Liver (tissue), 9 donors: ENCODE measurements around the gene ERC2. TPM values are rescaled to one million over a fixed set of nuclear protein-coding genes. Genes with fewer than 3 reads are reported as not detected.

ENCODE experiments used
- DNase-seq: peaks from one replicate; pipeline ENCODE4 v3.0.0-alpha.2; 2017; ENCODE audit warnings: low spot score
- H3K27ac ChIP-seq, 2 donors: one replicate each; pipeline ENCODE4 v1.7.0; 2013; ENCODE audit warnings: inconsistent platforms in 2 of 2, low read length in 2 of 2, control low read depth in 1 of 2, low read depth in 1 of 2, mild to moderate bottlenecking in 1 of 2
- H3K27me3 ChIP-seq, 4 donors: one replicate each; pipeline versions ENCODE4 v1.6.1 to v1.7.0; 2013; ENCODE audit warnings: low read length in 3 of 4, inconsistent platforms in 1 of 4, mild to moderate bottlenecking in 1 of 4, moderate library complexity in 1 of 4; ENCODE audit not compliant: control insufficient read depth in 4 of 4, insufficient read depth in 4 of 4
- H3K36me3 ChIP-seq, 4 donors: one replicate each; pipeline versions ENCODE4 v1.6.1 to v1.7.0; 2013; ENCODE audit warnings: low read length in 3 of 4, mild to moderate bottlenecking in 3 of 4, low read depth in 1 of 4, moderate library complexity in 1 of 4; ENCODE audit not compliant: control insufficient read depth in 4 of 4, insufficient read depth in 3 of 4
- H3K4me1 ChIP-seq, 4 donors: one replicate each; pipeline versions ENCODE4 v1.6.1 to v1.7.0; 2013; ENCODE audit warnings: low read length in 3 of 4, mild to moderate bottlenecking in 3 of 4, moderate library complexity in 1 of 4; ENCODE audit not compliant: control insufficient read depth in 4 of 4, insufficient read depth in 4 of 4
- H3K4me3 ChIP-seq, 3 donors: one replicate each; pipeline versions ENCODE4 v1.6.1 to v1.7.0; 2013; ENCODE audit warnings: low read length in 3 of 3, control low read depth in 1 of 3, low read depth in 1 of 3, mild to moderate bottlenecking in 1 of 3
- H3K9ac ChIP-seq, 2 donors: one replicate each; pipeline ENCODE4 v1.7.0; 2013; ENCODE audit warnings: low read length in 2 of 2, mild to moderate bottlenecking in 2 of 2, moderate library complexity in 2 of 2, control low read depth in 1 of 2, low read depth in 1 of 2
- H3K9me3 ChIP-seq, 4 donors: one replicate each; pipeline versions ENCODE4 v1.6.1 to v1.7.0; 2013; ENCODE audit warnings: low read length in 3 of 4; ENCODE audit not compliant: control insufficient read depth in 4 of 4
- ATF3 ChIP-seq: IDR thresholded peaks from 2 replicates; pipeline ENCODE4 v1.6.1; 2016; ENCODE audit warnings: antibody characterized with exemption
- CTCF ChIP-seq: fragments of 150-350 bp; IDR thresholded peaks from 2 replicates; pipeline ENCODE4 v1.5.1; 2017; ENCODE audit warnings: improper control_type of control experiment, low read depth, low read length; ENCODE audit not compliant: missing input control
- FOXA1 ChIP-seq: IDR thresholded peaks from 2 replicates; pipeline ENCODE4 v1.6.1; 2016; ENCODE audit warnings: antibody characterized with exemption
- FOXA2 ChIP-seq: IDR thresholded peaks from 2 replicates; pipeline ENCODE4 v1.6.1; 2016; ENCODE audit warnings: antibody characterized with exemption
- GABPA ChIP-seq, 2 donors: IDR thresholded peaks in 1 of 2; conservative IDR thresholded peaks in 1 of 2; 2 replicates each; pipeline ENCODE4 v1.6.1; 2016; ENCODE audit warnings: antibody characterized with exemption in 2 of 2, mild to moderate bottlenecking in 1 of 2, moderate library complexity in 1 of 2
- HNF4A ChIP-seq, 2 donors: conservative IDR thresholded peaks; 2 replicates each; pipeline ENCODE4 v1.6.1; 2016; ENCODE audit warnings: antibody characterized with exemption in 2 of 2, mild to moderate bottlenecking in 2 of 2
- HNF4G ChIP-seq: IDR thresholded peaks from 2 replicates; pipeline ENCODE4 v1.6.1; 2016; ENCODE audit warnings: antibody characterized with exemption
- JUND ChIP-seq, 2 donors: IDR thresholded peaks; 2 replicates each; pipeline ENCODE4 v1.6.1; 2016; ENCODE audit warnings: antibody characterized with exemption in 2 of 2
- NR2F2 ChIP-seq: IDR thresholded peaks from 2 replicates; pipeline ENCODE4 v1.6.1; 2016; ENCODE audit warnings: antibody characterized with exemption
- RAD21 ChIP-seq, 2 donors: IDR thresholded peaks; 2 replicates each; pipeline ENCODE4 v1.6.1; 2016; ENCODE audit warnings: antibody characterized with exemption in 2 of 2, mild to moderate bottlenecking in 2 of 2
- RXRA ChIP-seq, 2 donors: IDR thresholded peaks; 2 replicates each; pipeline ENCODE4 v1.6.1; 2017 to 2018; ENCODE audit warnings: antibody characterized with exemption in 2 of 2, mild to moderate bottlenecking in 1 of 2
- SP1 ChIP-seq: IDR thresholded peaks from 2 replicates; pipeline ENCODE4 v1.6.1; 2018; ENCODE audit warnings: antibody characterized with exemption, mild to moderate bottlenecking
- TAF1 ChIP-seq: conservative IDR thresholded peaks from 2 replicates; pipeline ENCODE4 v1.6.1; 2016; ENCODE audit warnings: antibody characterized with exemption, mild to moderate bottlenecking
- YY1 ChIP-seq: IDR thresholded peaks from 2 replicates; pipeline ENCODE4 v1.6.1; 2016; ENCODE audit warnings: antibody characterized with exemption, mild to moderate bottlenecking
- ZBTB33 ChIP-seq: IDR thresholded peaks from 2 replicates; pipeline ENCODE4 v1.6.1; 2016; ENCODE audit warnings: antibody characterized with exemption
- WGBS: extraction: QIAGEN DNeasy Blood & Tissue Kit; methylation state at CpG from one replicate; pipeline ENCODE4 v1.1.7; 2013; 5-methylcytosine and 5-hydroxymethylcytosine counted together
- polyA plus RNA-seq, 2 donors: library from polyadenylated mRNA; stranded (reverse) in 1 of 2; unstranded in 1 of 2; fragments of 200-250 nt in 1 of 2; fragments of >200 nt in 1 of 2; fragmentation: Nextera tagmentation in 1 of 2; extraction: Ambion mirVana in 1 of 2; gene quantifications; one replicate each; pipeline versions ENCODE4 v1.2.1 to v1.2.3, GENCODE V29; 2013 to 2015
- total RNA-seq, 2 donors: library from RNA; depleted of rRNA; stranded (reverse); fragments of >200 nt; gene quantifications; one replicate each; pipeline ENCODE4 v1.2.3, GENCODE V29; 2014
- donor health status: healthy.
- donor health status: healthy.
- donor health status: healthy.
- donor health status: healthy.
- donor health status: healthy.

The ERC2 gene
- total and polyA plus RNA-seq, 4 donors, result 0.14 to 0.25 TPM; not detected in 2

GRCh38 chr3:56290374-56290773 is 177.9 kb downstream of the ERC2 start:
- no peaks in the 10 kb centered on the region for H3K27me3 ChIP-seq
- H3K9ac ChIP-seq, result no peak overlapping the region
- H3K36me3 ChIP-seq, result no peaks in the 10 kb centered on the region
- no peak for TF ChIP-seq YY1
- TF ChIP-seq CTCF, result no peak
- no peak for TF ChIP-seq TAF1
- no peak for TF ChIP-seq FOXA1
- no peak for TF ChIP-seq SP1
- H3K4me1 ChIP-seq, result no peaks in the 10 kb centered on the region
- no peaks in the 10 kb centered on the region for H3K9me3 ChIP-seq
- H3K27ac ChIP-seq, result no peak overlapping the region
- 85% methylated on average over 2 of the region's 2 CpGs for WGBS
- DNase-seq, result no peak
- no peak overlapping the region for H3K4me3 ChIP-seq

- no peak overlapping the region for H3K27ac ChIP-seq
- H3K27me3 ChIP-seq, result no peaks in the 10 kb centered on the region
- H3K9ac ChIP-seq, result no peak overlapping the region
- no peak overlapping the region for H3K4me3 ChIP-seq
- H3K9me3 ChIP-seq, result no peaks in the 10 kb centered on the region
- TF ChIP-seq FOXA1, result no peak
- TF ChIP-seq ATF3, result no peak
- TF ChIP-seq ZBTB33, result no peak
- no peak for TF ChIP-seq HNF4A (conservative IDR thresholded peaks at IDR 0.05)
- no peak for TF ChIP-seq TAF1
- TF ChIP-seq NR2F2, result no peak
- no peak for TF ChIP-seq SP1
- TF ChIP-seq RXRA (IDR thresholded peaks at IDR 0.05), result no peak
- no peak for TF ChIP-seq HNF4G
- TF ChIP-seq JUND (IDR thresholded peaks at IDR 0.05), result no peak
- TF ChIP-seq RAD21 (IDR thresholded peaks at IDR 0.05), result no peak
- TF ChIP-seq GABPA (IDR thresholded peaks at IDR 0.05 in 1 of 2, conservative IDR thresholded peaks at IDR 0.05 in 1 of 2), result no peak
- TF ChIP-seq YY1, result no peak
- TF ChIP-seq FOXA2, result no peak
- TF ChIP-seq CTCF, result no peak
- 71% methylated on average over 4 of the region's 4 CpGs for WGBS
- no peaks in the 10 kb centered on the region for H3K4me1 ChIP-seq
- no peaks in the 10 kb centered on the region for H3K36me3 ChIP-seq
- DNase-seq, result no peak
These were observed 180.0 kb downstream of the ERC2 start for GRCh38 chr3:56288258-56288657.
